Kidney epithelial cell (primary cell): ENCODE results near the gene PGM3. TPM values are rescaled to one million over a fixed set of nuclear protein-coding genes. Genes with fewer than 3 reads are reported as not detected.
"Not testable (repeated sequence)": the region's sequence is repeated elsewhere in the genome, so short reads cannot be mapped to it uniquely, and the experiment has no call there.

Experiments
- DNase-seq: peaks from one replicate; pipeline ENCODE4 v3.0.0-alpha.2; 2010; ENCODE audit warnings: low read depth
- H3K27me3 ChIP-seq: 2 replicates; pipeline ENCODE4 v1.6.0; 2011; ENCODE audit warnings: low read length; ENCODE audit not compliant: control insufficient read depth, insufficient read depth
- H3K36me3 ChIP-seq: 2 replicates; pipeline ENCODE4 v1.5.1; 2011; ENCODE audit warnings: low read length; ENCODE audit not compliant: control insufficient read depth, insufficient read depth
- H3K4me3 ChIP-seq: 2 replicates; pipeline ENCODE4 v1.5.1; 2011; ENCODE audit warnings: low read depth, mild to moderate bottlenecking, control low read depth, low read length
- CTCF ChIP-seq: IDR thresholded peaks from 2 replicates; pipeline ENCODE4 v1.5.1; 2011; ENCODE audit warnings: mild to moderate bottlenecking, moderate library complexity, low read length, control low read depth, inconsistent platforms; ENCODE audit not compliant: insufficient read depth, poor library complexity, severe bottlenecking
- total RNA-seq: library from RNA; depleted of rRNA; stranded (reverse); fragments of >200 nt; gene quantifications from 2 replicates; pipeline ENCODE4 v1.2.3, GENCODE V29; 2015

The PGM3 gene
- total RNA-seq, 1 donor from 2014 or later, result 26.3 TPM

GRCh38 chr6:83199863-83200225, 6.8 kb upstream of the PGM3 start:
- H3K36me3 ChIP-seq, result peaks cover 4% of the 10 kb centered on the region
- peak; percentile 76 for DNase-seq
- H3K4me3 ChIP-seq, result no peak overlapping the region
- H3K27me3 ChIP-seq, result no peaks in the 10 kb centered on the region
- TF ChIP-seq CTCF, result no peak

- no peak for DNase-seq
- no peak overlapping the region for H3K4me3 ChIP-seq
- H3K36me3 ChIP-seq, result peaks cover 4% of the 10 kb centered on the region
- no peak for TF ChIP-seq CTCF
- H3K27me3 ChIP-seq, result no peaks in the 10 kb centered on the region
Observed at GRCh38 chr6:83199173-83199862, 6.3 kb upstream of the PGM3 start.

- Histone ChIP-seq H3K36me3 (peaks cover 4% of the 10 kb centered on the region), H3K4me3 (no peak overlapping the region), H3K27me3 (no peaks in the 10 kb centered on the region)
- DNase-seq, result no peak
- TF ChIP-seq CTCF, result no peak
Observed at GRCh38 chr6:83198486-83199172, 5.6 kb upstream of the PGM3 start.

GRCh38 chr6:83193747-83194566, 892 bp upstream of the PGM3 start:
- H3K36me3 ChIP-seq, result peaks cover 4% of the 10 kb centered on the region
- TF ChIP-seq CTCF, result no peak
- H3K4me3 ChIP-seq, result peak overlapping the region; percentile 99
- H3K27me3 ChIP-seq, result no peaks in the 10 kb centered on the region
- DNase-seq, result no peak

- no peak for DNase-seq
- Histone ChIP-seq H3K4me3 (peak overlapping the region; percentile 99), H3K27me3 (no peaks in the 10 kb centered on the region), H3K36me3 (peaks cover 3% of the 10 kb centered on the region)
- no peak for TF ChIP-seq CTCF
Observed at GRCh38 chr6:83192456-83192855, 609 bp downstream of the PGM3 start.

GRCh38 chr6:83191974-83192373, 1.1 kb downstream of the PGM3 start:
- not testable (repeated sequence) for DNase-seq, H3K27me3 ChIP-seq, H3K36me3 ChIP-seq
- H3K4me3 ChIP-seq, result peak overlapping the region; percentile 99
